Nephron (organoid): Measurements from ENCODE around the gene ABHD12.

Source experiments
- H3K27ac Mint-ChIP-seq, 3 experiments: 2 replicates each; pipeline ENCODE4 v1.8.0; 2020; ENCODE audit warnings: mixed read lengths in 3 of 3, mild to moderate bottlenecking in 2 of 3, moderate library complexity in 1 of 3
- H3K27me3 Mint-ChIP-seq: 2 replicates; pipeline ENCODE4 v1.8.0; 2021; ENCODE audit warnings: low read depth, mild to moderate bottlenecking, moderate library complexity, mixed read lengths
- H3K36me3 Mint-ChIP-seq: 2 replicates; pipeline ENCODE4 v1.8.0; 2020; ENCODE audit warnings: low read depth, mixed read lengths
- H3K4me1 Mint-ChIP-seq: 2 replicates; pipeline ENCODE4 v1.8.0; 2020; ENCODE audit warnings: mixed read lengths
- H3K4me3 Mint-ChIP-seq, 3 experiments: 2 replicates each; pipeline ENCODE4 v1.8.0; 2020; ENCODE audit warnings: mild to moderate bottlenecking in 3 of 3, mixed read lengths in 3 of 3, moderate library complexity in 2 of 3
- H3K9me3 Mint-ChIP-seq: 2 replicates; pipeline ENCODE4 v1.8.0; 2020; ENCODE audit warnings: mixed read lengths
- CTCF ChIP-seq, 3 experiments: fragments of 200-600 bp; sonication (generic); IDR thresholded peaks; one replicate each; pipeline ENCODE4 v1.5.0; 2021; ENCODE audit warnings: antibody characterized with exemption in 3 of 3; ENCODE audit not compliant: unreplicated experiment in 3 of 3

The ABHD12 gene

GRCh38 chr20:25374842-25375241 is 15.8 kb downstream of the ABHD12 start:
- Mint-ChIP-seq H3K36me3 (peaks cover 63% of the 10 kb centered on the region), H3K27ac (no peak overlapping the region), H3K4me3 (no peak overlapping the region), H3K27me3 (no peaks in the 10 kb centered on the region), H3K9me3 (peaks cover 24% of the 10 kb centered on the region), H3K4me1 (no peaks in the 10 kb centered on the region)
- TF ChIP-seq CTCF (IDR thresholded peaks at IDR 0.05; ENCODE audit: unreplicated experiment in 3 of 3): no peak

- H3K4me1 Mint-ChIP-seq: no peaks in the 10 kb centered on the region
- no peak overlapping the region for H3K4me3 Mint-ChIP-seq
- no peaks in the 10 kb centered on the region for H3K27me3 Mint-ChIP-seq
- no peak for TF ChIP-seq CTCF (IDR thresholded peaks at IDR 0.05; ENCODE audit: unreplicated experiment in 3 of 3)
- H3K36me3 Mint-ChIP-seq: peaks cover 68% of the 10 kb centered on the region
- H3K9me3 Mint-ChIP-seq: peaks cover 23% of the 10 kb centered on the region
- H3K27ac Mint-ChIP-seq: no peak overlapping the region
These were observed 17.9 kb downstream of the ABHD12 start for GRCh38 chr20:25372584-25373336.

DNA sequence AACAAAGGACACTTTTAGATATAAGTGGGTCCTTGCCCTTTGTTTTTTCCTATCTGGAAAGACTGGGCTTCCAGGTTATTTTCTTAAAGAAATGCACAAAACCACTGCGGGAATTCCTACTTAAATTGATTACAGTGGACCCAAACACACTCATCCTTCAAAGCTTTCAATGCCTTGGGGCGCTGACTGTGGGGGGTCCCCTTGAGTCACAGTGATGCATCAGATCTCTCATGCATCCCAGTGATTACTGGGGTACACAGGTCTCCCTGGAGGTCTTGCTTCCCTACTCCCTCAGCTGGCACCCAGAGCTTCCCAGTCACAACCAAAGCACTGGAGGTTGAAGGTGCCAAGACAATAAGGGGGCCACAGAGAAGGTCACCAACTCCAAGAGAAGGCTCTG is 20.7 kb downstream of the ABHD12 start:
- Mint-ChIP-seq H3K4me3 (no peak overlapping the region), H3K27me3 (no peaks in the 10 kb centered on the region), H3K36me3 (peaks cover 73% of the 10 kb centered on the region), H3K9me3 (peaks cover 34% of the 10 kb centered on the region), H3K4me1 (no peaks in the 10 kb centered on the region), H3K27ac (no peak overlapping the region)
- TF ChIP-seq CTCF (IDR thresholded peaks at IDR 0.05; ENCODE audit: unreplicated experiment in 3 of 3): no peak

GRCh38 chr20:25369529-25369928 is 21.1 kb downstream of the ABHD12 start:
- no peak for TF ChIP-seq CTCF (IDR thresholded peaks at IDR 0.05; ENCODE audit: unreplicated experiment in 3 of 3)
- H3K36me3 Mint-ChIP-seq: peaks cover 69% of the 10 kb centered on the region
- no peak overlapping the region for H3K4me3 Mint-ChIP-seq
- peaks cover 30% of the 10 kb centered on the region for H3K9me3 Mint-ChIP-seq
- no peaks in the 10 kb centered on the region for H3K27me3 Mint-ChIP-seq
- peak overlapping the region in 1 of 3 experiments; percentile 71 for H3K27ac Mint-ChIP-seq
- H3K4me1 Mint-ChIP-seq: no peaks in the 10 kb centered on the region

GRCh38 chr20:25368976-25369375 is 21.7 kb downstream of the ABHD12 start:
- Mint-ChIP-seq H3K9me3 (peaks cover 27% of the 10 kb centered on the region), H3K27ac (no peak overlapping the region), H3K4me3 (no peak overlapping the region), H3K27me3 (no peaks in the 10 kb centered on the region), H3K36me3 (peaks cover 69% of the 10 kb centered on the region), H3K4me1 (no peaks in the 10 kb centered on the region)
- no peak for TF ChIP-seq CTCF (IDR thresholded peaks at IDR 0.05; ENCODE audit: unreplicated experiment in 3 of 3)

GRCh38 chr20:25368526-25368925 is 22.1 kb downstream of the ABHD12 start:
- no peaks in the 10 kb centered on the region for H3K4me1 Mint-ChIP-seq
- no peak for TF ChIP-seq CTCF (IDR thresholded peaks at IDR 0.05; ENCODE audit: unreplicated experiment in 3 of 3)

More at GRCh38 chr20:25368526-25368925, 22.1 kb downstream of the ABHD12 start:
- Mint-ChIP-seq H3K27me3 (no peaks in the 10 kb centered on the region), H3K4me3 (no peak overlapping the region), H3K9me3 (peaks cover 23% of the 10 kb centered on the region), H3K27ac (no peak overlapping the region), H3K36me3 (peaks cover 66% of the 10 kb centered on the region)
